ENCODE results near the gene SETBP1.

DNA sequence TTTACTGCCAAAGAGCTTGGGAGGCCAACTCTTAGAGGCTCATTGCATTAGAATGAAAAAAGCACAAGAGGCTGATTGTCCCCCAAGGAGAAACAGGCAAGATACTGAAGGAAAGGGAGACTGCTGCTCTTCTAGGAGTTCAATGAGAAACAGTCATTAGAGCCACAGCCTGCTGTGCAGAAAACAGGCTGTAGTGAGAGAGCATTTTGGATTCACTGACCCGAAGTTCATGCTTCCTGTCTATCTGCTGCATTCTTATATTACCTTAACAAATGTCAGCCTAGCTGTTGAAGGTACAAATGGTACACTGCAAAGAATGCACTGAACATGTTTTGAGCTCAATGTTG lies 423.3 kb downstream of the SETBP1 start:
- TF ChIP-seq EZH2 (IDR thresholded peaks at IDR 0.05; ENCODE audit: borderline replicate concordance, low read length): no peak
- TF ChIP-seq CTCF (IDR thresholded peaks at IDR 0.05; ENCODE audit: low read length): no peak
